22Rv1 (cell line): Measurements from ENCODE around the gene STBD1.

ENCODE experiments used
- CTCF ChIP-seq: fragments of 450-650 bp; IDR thresholded peaks from 2 replicates; pipeline ENCODE4 v1.5.1; 2017; ENCODE audit warnings: mild to moderate bottlenecking
- ZFX ChIP-seq: fragments of 450-650 bp; IDR thresholded peaks from 2 replicates; pipeline ENCODE4 v1.6.1; 2017; ENCODE audit warnings: antibody characterized with exemption, borderline replicate concordance

DNA sequence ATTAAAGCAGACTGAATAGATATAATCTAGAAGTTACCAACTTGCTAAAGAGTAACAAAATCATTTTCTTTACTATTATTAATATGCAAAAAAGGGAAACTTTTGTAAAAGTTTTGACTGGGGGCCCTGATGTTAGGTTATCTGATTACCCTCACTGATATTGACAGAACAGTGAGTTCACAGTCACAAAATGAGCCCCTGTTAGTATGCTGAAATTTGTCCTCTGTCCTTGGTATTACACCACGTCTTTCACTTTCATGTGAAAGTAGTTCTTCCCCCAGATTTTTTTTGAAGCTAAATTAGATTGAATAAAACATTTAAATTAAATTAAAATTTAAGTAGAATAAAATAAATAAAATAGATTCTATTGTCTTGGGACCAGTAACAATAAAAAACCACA is 5.9 kb downstream of the STBD1 start:
- TF ChIP-seq CTCF (no peak), ZFX (no peak)
